ENCODE results near the gene DPCD.

DPCD gene

DNA sequence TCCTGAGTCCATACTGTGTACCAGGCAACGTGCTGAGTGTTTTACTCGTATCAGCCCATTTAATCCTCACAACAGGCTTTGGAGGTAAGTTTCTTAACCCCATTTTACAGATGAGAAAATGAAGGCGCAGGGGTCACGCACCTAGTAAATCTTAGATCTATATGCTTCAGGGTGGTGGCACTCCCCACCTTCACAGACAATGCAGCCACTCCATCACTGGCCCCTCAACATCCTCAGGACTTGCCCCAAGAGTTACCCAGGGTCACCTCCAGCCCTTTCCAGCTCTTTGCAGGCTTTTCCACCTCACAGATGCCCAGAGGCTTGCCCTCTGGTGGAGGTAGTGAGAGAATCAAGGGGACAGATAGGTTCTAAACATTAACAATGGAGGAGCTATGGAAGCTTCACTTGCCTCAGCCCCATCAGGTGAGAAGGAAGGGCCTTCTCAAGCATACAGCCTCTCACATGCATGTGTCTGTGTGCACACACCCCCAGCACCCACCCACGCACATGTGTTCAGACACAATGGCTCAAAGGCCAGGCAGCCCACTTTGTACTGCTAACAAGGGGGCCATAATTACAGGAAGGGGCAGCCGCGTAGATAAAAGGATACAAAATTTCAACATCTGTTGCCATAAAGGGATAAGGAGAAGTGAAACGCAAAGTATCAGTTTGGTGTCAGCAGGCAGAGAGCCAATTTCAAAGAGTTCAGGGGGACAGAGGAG, 29.1 kb downstream of the DPCD start:
- no peak overlapping the region for H3K27ac ChIP-seq
- POLR2A ChIA-PET (ENCODE audit: low non-redundant PET), result no interaction called here
- TF ChIP-seq, protein P1, sequence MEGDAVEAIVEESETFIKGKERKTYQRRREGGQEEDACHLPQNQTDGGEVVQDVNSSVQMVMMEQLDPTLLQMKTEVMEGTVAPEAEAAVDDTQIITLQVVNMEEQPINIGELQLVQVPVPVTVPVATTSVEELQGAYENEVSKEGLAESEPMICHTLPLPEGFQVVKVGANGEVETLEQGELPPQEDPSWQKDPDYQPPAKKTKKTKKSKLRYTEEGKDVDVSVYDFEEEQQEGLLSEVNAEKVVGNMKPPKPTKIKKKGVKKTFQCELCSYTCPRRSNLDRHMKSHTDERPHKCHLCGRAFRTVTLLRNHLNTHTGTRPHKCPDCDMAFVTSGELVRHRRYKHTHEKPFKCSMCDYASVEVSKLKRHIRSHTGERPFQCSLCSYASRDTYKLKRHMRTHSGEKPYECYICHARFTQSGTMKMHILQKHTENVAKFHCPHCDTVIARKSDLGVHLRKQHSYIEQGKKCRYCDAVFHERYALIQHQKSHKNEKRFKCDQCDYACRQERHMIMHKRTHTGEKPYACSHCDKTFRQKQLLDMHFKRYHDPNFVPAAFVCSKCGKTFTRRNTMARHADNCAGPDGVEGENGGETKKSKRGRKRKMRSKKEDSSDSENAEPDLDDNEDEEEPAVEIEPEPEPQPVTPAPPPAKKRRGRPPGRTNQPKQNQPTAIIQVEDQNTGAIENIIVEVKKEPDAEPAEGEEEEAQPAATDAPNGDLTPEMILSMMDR (conservative IDR thresholded peaks at IDR 0.05; ENCODE audit: low read depth), result no peak
- CTCF ChIA-PET, result interaction anchor here (0.5 to 0.6 kb wide), 2 partner anchors 107 to 177 kb away, joined by 3 to 7 read pairs; no protein-coding TSS in a partner anchor
- no peak for DNase-seq (ENCODE audit: low spot score)

DNA sequence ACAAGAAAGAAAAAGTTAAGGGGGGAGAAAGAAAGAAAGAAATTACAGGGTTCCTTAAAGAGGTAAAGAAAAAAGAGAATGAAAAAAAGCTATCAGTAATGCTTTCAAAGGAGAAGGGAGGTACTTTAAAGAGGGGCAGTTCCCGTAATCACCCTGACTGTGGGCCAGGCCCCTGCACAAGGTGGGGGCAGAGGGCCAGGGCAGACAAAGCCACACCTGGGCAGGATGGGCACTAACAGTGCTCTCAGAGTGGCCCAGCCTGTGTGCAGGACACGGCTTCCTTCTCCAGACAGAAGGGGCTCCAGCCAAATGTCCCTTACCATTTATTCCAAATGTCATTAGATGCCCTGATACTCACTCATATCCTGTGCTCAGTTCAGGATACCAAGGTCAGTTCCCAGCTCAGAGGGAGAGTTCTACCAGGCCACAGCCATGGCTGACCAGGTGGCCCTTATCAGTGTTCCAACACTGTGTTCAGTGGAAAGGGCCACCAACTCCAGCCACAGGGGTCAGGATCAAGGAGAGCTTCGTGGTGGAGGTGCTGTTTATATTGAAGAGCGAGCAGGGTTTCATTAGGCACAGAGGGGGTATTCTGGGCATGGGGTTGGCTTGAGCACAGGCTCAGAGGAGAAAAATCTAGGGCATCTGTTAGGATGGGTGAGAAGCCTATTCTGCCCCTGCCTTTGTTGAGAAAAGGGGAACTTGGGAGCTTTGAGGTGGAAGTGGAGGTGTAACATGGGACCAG, 29.9 kb downstream of the DPCD start:
- ChIA-PET CTCF (interaction anchor here (0.5 kb wide), 1 partner anchor 106 kb away, joined by 3 read pairs; no protein-coding TSS in a partner anchor), POLR2A (ENCODE audit: low non-redundant PET) (no interaction called here)
- TF ChIP-seq, protein P1 (conservative IDR thresholded peaks at IDR 0.05; ENCODE audit: low read depth), result no peak
- DNase-seq (ENCODE audit: low spot score), result no peak
- no peak overlapping the region for H3K27ac ChIP-seq

DNA sequence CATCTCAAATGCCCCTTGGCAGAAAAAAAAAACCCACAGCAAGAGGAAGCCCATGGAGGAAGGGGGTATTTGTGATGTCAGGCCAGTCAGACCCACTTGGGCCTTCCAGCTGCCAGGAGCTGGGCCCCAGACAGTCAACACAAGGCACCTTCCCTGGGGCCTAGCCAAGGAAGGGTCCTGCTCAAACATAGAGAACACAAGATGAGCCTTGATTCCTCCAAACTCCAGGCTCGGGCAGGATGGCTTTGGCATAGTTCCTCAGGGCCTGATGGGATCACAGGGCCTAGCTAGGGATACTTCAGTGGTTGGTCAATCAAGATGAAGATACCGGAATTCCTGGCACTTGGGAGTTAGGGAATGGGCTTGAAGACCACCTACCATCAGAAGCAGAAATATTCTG, 30.8 kb downstream of the DPCD start:
- ChIA-PET POLR2A (ENCODE audit: low non-redundant PET) (no interaction called here), CTCF (no interaction called here)
- TF ChIP-seq, protein P1 (conservative IDR thresholded peaks at IDR 0.05; ENCODE audit: low read depth), result no peak
- H3K27ac ChIP-seq, result no peak overlapping the region
- DNase-seq (ENCODE audit: low spot score), result no peak

DNA sequence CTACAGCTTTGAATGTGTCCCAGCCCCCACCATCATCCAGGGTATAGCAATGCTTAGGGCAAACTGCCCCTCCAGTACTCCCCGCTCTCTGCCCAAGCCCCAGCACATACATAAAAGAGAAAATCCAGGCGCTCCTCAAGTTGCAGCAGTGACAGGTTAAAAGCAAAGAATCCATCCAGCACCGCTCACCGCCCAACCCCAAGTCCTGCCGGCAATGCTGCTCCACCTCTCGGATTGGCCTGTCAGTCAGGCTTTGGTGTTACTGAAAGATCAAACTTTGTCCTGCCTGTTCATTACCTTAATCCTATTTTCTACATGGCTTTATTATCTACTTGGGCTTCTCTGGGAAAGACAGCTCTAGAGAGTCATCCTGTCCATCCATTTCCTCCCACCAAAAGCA, 31.9 kb downstream of the DPCD start:
- no peak overlapping the region for H3K27ac ChIP-seq
- no peak for DNase-seq (ENCODE audit: low spot score)
- CTCF ChIA-PET, result no interaction called here
- POLR2A ChIA-PET (ENCODE audit: low non-redundant PET), result no interaction called here
- TF ChIP-seq, protein P1 (conservative IDR thresholded peaks at IDR 0.05; ENCODE audit: low read depth), result no peak

DNA sequence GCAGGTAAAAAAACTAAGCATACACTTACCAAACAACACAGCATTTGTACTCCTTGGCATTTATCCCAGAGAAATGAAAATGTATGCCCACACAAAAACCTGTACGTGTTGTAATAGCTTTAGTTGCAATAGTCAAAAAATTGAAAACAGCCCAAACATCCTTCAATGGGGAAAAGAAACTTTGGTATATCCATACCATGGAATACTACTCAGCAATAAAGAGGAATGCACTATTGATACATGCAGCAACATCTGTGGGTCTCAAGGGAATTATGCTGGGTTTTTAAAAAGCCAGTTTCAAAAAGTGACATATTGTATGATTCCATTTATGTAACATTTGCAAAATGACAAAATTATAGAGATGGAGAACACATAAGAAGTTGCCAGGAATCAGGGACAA, 35.4 kb downstream of the DPCD start:
- CTCF ChIA-PET, result no interaction called here
- H3K27ac ChIP-seq, result no peak overlapping the region
- DNase-seq (ENCODE audit: low spot score), result no peak
- POLR2A ChIA-PET (ENCODE audit: low non-redundant PET), result no interaction called here
- TF ChIP-seq, protein P1 (conservative IDR thresholded peaks at IDR 0.05; ENCODE audit: low read depth), result no peak

DNA sequence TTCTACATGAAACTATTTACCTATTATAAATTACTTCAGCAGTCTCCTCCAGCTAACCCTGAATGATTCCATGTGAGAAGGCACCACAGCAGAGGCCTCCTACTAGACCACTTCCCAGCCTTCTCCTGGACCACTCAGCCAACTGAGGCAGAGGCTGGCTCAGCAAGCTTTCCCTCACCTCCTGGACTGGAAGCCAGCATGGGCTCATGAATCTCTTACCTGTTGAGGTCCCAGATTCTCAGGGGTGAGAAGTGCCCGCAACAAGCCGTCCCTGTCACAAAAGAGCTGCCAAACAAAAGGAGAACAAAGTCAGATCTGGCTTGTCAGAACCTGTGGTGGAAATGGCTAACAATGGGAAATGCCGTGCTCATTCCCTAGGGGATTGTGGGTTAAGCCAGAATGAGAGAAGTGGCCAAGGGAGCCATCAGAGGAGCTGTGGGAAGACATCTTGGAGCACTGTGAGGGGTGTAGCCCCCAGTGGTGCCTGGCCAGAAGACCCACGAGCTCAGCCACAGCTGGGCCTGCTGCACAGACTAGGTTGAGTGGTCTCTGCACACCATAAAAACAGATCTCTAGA, 36.5 kb downstream of the DPCD start:
- CTCF ChIA-PET, result interaction anchor here (0.6 kb wide), 1 partner anchor 79 kb away, joined by 3 read pairs; no protein-coding TSS in a partner anchor
- TF ChIP-seq, protein P1 (conservative IDR thresholded peaks at IDR 0.05; ENCODE audit: low read depth), result no peak
- 0 out of 2 replicates have a peak overlapping the region, but pooled peaks have one; percentile 42 for H3K27ac ChIP-seq
- POLR2A ChIA-PET (ENCODE audit: low non-redundant PET), result no interaction called here
- no peak for DNase-seq (ENCODE audit: low spot score)

Data from RWPE1 (cell line).